Activated B cell treated with CpG ODN at 0.5 μM for 24 hours (primary cell): ENCODE measurements around the gene NAA60. TPM values are rescaled to one million over a fixed set of nuclear protein-coding genes. Genes with fewer than 3 reads are reported as not detected.

ENCODE experiments used
- ATAC-seq: fragments of 200-7000 bp; cut with Tn5 transposase; one replicate; pipeline ENCODE4 v1.10.0; 2021; ENCODE audit warnings: low read depth, mild to moderate bottlenecking, moderate library complexity
- CTCF ChIA-PET: fragments of 350-600 bp; sonication (Branson Sonifier 250); formaldehyde crosslinking; loops from one replicate; lab custom pipeline; 2021; ENCODE audit warnings: antibody characterized with exemption; lab: Charles Lee
- POLR2A ChIA-PET: fragments of 350-600 bp; sonication (Branson Sonifier 250); formaldehyde crosslinking; loops from one replicate; lab custom pipeline; 2021; ENCODE audit warnings: antibody characterized with exemption; lab: Charles Lee
- DNase-seq: peaks from one replicate; pipeline ENCODE4 v3.0.0; 2022
- H3K27ac Mint-ChIP-seq: one replicate; pipeline ENCODE4 v1.8.0; 2020; ENCODE audit warnings: mixed read lengths
- H3K27me3 Mint-ChIP-seq: one replicate; pipeline ENCODE4 v1.8.0; 2021; ENCODE audit warnings: mixed read lengths
- H3K36me3 Mint-ChIP-seq: one replicate; pipeline ENCODE4 v1.8.0; 2021; ENCODE audit warnings: low read depth, mixed read lengths
- H3K4me1 Mint-ChIP-seq: one replicate; pipeline ENCODE4 v1.8.0; 2021; ENCODE audit warnings: mixed read lengths
- H3K4me3 Mint-ChIP-seq: one replicate; pipeline ENCODE4 v1.8.0; 2020; ENCODE audit warnings: mild to moderate bottlenecking, mixed read lengths
- H3K9me3 Mint-ChIP-seq: one replicate; pipeline ENCODE4 v1.8.0; 2020; ENCODE audit warnings: mixed read lengths
- CTCF ChIP-seq: fragments of 200-600 bp; IDR thresholded peaks from one replicate; pipeline ENCODE4 v1.8.0; 2022; ENCODE audit warnings: antibody characterized with exemption, mild to moderate bottlenecking
- intact Hi-C: fragments of 100-400 bp; cut with micrococcal nuclease; formaldehyde crosslinking; loops from one replicate; pipeline ENCODE4 v1.15.1; 2024
- total RNA-seq: library from RNA; stranded (reverse); gene quantifications from 2 replicates; pipeline ENCODE4 v1.2.3, GENCODE V29; 2022

Gene NAA60
- total RNA-seq, 1 donor from 2014 or later = 48.0 TPM

GRCh38 chr16:3484318-3485096 lies 41.0 kb downstream of the NAA60 start:
- intact Hi-C loops = no loop called here

GRCh38 chr16:3485097-3485745 lies 41.7 kb downstream of the NAA60 start:
- H3K27me3 Mint-ChIP-seq = no peaks in the 10 kb centered on the region
- intact Hi-C loops = no loop called here
- no peak overlapping the region for H3K27ac Mint-ChIP-seq
- no peak overlapping the region for H3K4me3 Mint-ChIP-seq
- no peaks in the 10 kb centered on the region for H3K4me1 Mint-ChIP-seq
- TF ChIP-seq CTCF = no peak
- ChIA-PET CTCF (no interaction called here), POLR2A (no interaction called here)
- ATAC-seq = no peak
- DNase-seq = no peak
- H3K36me3 Mint-ChIP-seq = peaks cover 63% of the 10 kb centered on the region
- no peaks in the 10 kb centered on the region for H3K9me3 Mint-ChIP-seq

More at GRCh38 chr16:3484318-3485096, 41.0 kb downstream of the NAA60 start:
- Mint-ChIP-seq H3K4me1 (no peaks in the 10 kb centered on the region), H3K4me3 (no peak overlapping the region), H3K9me3 (no peaks in the 10 kb centered on the region), H3K27me3 (no peaks in the 10 kb centered on the region), H3K27ac (no peak overlapping the region), H3K36me3 (peaks cover 70% of the 10 kb centered on the region)
- DNase-seq = no peak
- ChIA-PET CTCF (no interaction called here), POLR2A (no interaction called here)
- no peak for ATAC-seq
- no peak for TF ChIP-seq CTCF

- Mint-ChIP-seq H3K27ac (no peak overlapping the region), H3K4me1 (no peaks in the 10 kb centered on the region), H3K36me3 (peaks cover 59% of the 10 kb centered on the region), H3K27me3 (no peaks in the 10 kb centered on the region), H3K4me3 (no peak overlapping the region), H3K9me3 (no peaks in the 10 kb centered on the region)
- TF ChIP-seq CTCF = no peak
- ATAC-seq (no peak), DNase-seq (no peak)
- POLR2A ChIA-PET = no interaction called here
- intact Hi-C loops = no loop called here
- CTCF ChIA-PET = no interaction called here
Observed at GRCh38 chr16:3485821-3486505, 42.5 kb downstream of the NAA60 start.

- intact Hi-C loops = no loop called here
- no peak for DNase-seq
- no peak overlapping the region for H3K4me3 Mint-ChIP-seq
- no peaks in the 10 kb centered on the region for H3K9me3 Mint-ChIP-seq
- no peaks in the 10 kb centered on the region for H3K4me1 Mint-ChIP-seq
- POLR2A ChIA-PET = no interaction called here
- CTCF ChIA-PET = no interaction called here
- H3K27ac Mint-ChIP-seq = no peak overlapping the region
- ATAC-seq = no peak
- H3K36me3 Mint-ChIP-seq = peaks cover 52% of the 10 kb centered on the region
- TF ChIP-seq CTCF = no peak
- H3K27me3 Mint-ChIP-seq = no peaks in the 10 kb centered on the region
Observed at GRCh38 chr16:3486506-3487215, 43.2 kb downstream of the NAA60 start.
